Measurements from ENCODE around the gene ZDHHC8.

The ZDHHC8 gene

DNA sequence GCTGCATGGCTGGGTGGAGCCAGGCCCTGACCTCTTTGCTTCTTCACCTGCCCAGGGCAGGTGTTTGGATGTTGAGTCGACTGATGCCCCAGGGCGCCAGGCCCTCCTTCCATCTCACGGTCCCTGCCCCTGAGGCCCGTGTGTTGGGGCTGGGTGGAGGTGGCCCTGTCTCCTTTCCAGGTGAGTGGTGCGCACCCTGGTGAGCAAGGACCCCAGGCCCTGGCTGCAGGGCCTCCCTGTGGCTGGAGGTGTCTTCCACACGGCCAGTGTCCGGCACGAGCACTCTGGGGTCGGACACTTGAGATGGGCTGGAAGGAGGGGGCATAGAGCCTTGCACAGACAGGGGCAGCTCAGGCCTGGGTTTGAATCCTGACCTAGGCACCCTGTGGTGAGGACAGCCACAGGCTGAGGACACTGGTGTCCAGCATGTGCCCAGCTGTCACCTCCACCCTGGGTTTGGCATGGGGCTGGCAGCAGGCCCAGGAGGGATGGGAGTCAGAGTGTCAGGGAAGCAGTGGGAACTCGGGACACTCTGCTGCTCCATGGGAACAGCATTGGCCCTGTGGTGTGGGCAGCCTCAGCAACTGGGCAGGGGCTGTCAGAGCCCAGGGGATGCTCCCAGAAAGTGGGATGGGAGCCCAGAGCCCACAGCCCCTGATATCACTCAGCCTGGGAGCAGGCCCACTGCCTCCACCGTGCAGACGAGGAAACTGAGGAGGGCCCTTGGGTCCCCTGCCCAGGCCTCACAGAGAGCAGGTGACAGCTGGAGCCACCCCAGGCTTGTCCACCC is 56.4 kb downstream of the ZDHHC8 start:
- no peaks in the 10 kb centered on the region for H3K36me3 ChIP-seq (ENCODE audit: control insufficient read depth, insufficient read depth, low read length)
- H3K4me3 ChIP-seq (ENCODE audit: low read depth, low read length) = no peak overlapping the region
- H3K9me3 ChIP-seq (ENCODE audit: control insufficient read depth, insufficient read depth, low read depth, low read length) = no peaks in the 10 kb centered on the region
- no peak overlapping the region for H3K27ac ChIP-seq (ENCODE audit: low read depth, low read length)
- H3K27me3 ChIP-seq (ENCODE audit: control insufficient read depth, insufficient read depth, low read length) = peaks cover 5% of the 10 kb centered on the region; the same call in 1 of the 2 replicates
- no peaks in the 10 kb centered on the region for H3K4me1 ChIP-seq (ENCODE audit: control insufficient read depth, insufficient read depth, low read length)
- H3K9ac ChIP-seq (ENCODE audit: low read length) = no peak overlapping the region

DNA sequence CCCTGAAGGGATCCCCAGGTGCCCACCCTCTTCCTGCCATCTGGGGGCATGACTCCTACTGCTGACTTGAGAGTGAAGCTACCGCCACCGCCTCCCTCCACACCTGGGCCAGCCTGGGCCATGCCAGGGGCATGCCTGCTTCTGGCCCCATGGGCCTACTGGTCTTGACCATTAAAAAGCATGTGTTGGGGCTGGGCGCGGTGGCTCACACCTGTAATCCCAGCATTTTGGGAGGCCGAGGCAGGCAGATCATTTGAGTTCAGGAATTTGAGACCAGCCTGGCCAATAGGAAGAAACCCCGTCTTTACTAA is 56.9 kb downstream of the ZDHHC8 start:
- Histone ChIP-seq H3K4me1 (ENCODE audit: control insufficient read depth, insufficient read depth, low read length) (no peaks in the 10 kb centered on the region), H3K27me3 (ENCODE audit: control insufficient read depth, insufficient read depth, low read length) (peaks cover 5% of the 10 kb centered on the region; the same call in 1 of the 2 replicates), H3K9ac (ENCODE audit: low read length) (no peak overlapping the region), H3K4me3 (ENCODE audit: low read depth, low read length) (no peak overlapping the region), H3K27ac (ENCODE audit: low read depth, low read length) (no peak overlapping the region), H3K36me3 (ENCODE audit: control insufficient read depth, insufficient read depth, low read length) (no peaks in the 10 kb centered on the region), H3K9me3 (ENCODE audit: control insufficient read depth, insufficient read depth, low read depth, low read length) (no peaks in the 10 kb centered on the region)

DNA sequence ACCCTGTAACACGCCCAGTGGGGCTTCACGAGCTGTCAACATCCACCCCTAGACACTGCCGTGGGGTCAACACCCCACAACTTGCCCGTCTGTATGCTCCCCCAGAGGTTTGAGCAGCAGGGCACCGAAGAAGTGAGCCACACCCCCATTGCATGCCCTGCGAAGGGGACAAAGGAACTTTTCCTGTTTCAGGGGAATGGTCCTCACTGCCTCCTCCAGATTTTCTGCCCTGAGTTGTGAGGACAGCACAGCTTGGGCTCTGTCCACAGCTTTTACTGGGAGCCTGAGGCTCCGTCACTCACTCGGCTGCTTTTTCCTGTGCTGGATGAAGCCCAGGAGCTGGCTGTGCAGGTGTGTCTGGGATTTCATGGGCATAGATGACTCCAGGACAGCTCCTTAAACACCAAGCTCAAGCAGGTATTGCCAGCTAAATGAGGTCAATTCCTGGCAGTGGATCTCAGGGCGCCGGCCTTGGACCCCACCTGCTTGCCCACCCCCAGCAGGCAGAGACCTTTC is 59.5 kb downstream of the ZDHHC8 start:
- Histone ChIP-seq H3K27ac (ENCODE audit: low read depth, low read length) (no peak overlapping the region), H3K4me3 (ENCODE audit: low read depth, low read length) (no peak overlapping the region), H3K36me3 (ENCODE audit: control insufficient read depth, insufficient read depth, low read length) (no peaks in the 10 kb centered on the region), H3K4me1 (ENCODE audit: control insufficient read depth, insufficient read depth, low read length) (no peaks in the 10 kb centered on the region), H3K9me3 (ENCODE audit: control insufficient read depth, insufficient read depth, low read depth, low read length) (no peaks in the 10 kb centered on the region), H3K9ac (ENCODE audit: low read length) (no peak overlapping the region), H3K27me3 (ENCODE audit: control insufficient read depth, insufficient read depth, low read length) (peaks cover 5% of the 10 kb centered on the region; the same call in 1 of the 2 replicates)

DNA sequence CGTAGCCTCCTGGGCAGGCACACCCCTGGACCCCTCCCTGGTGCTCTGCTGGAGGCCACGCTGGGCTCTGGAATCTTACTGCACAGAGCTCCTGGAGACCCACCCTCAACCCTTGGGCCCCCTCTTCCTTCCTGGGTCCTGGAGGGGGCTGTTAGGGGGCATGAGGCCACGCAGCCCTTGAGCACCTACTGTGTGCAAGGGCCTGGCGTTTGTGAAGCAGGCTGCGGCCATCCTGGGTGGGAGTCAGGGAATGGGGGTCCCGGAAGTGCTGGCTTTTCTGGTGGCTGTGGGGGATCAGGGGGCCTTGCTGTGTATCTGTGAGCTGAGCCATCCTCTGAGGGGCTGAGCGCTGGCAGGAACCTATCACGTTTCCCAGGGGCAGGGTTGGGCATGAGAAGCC is 60.2 kb downstream of the ZDHHC8 start:
- Histone ChIP-seq H3K9me3 (ENCODE audit: control insufficient read depth, insufficient read depth, low read depth, low read length) (no peaks in the 10 kb centered on the region), H3K27ac (ENCODE audit: low read depth, low read length) (no peak overlapping the region), H3K27me3 (ENCODE audit: control insufficient read depth, insufficient read depth, low read length) (peaks cover 9% of the 10 kb centered on the region; the same call in 1 of the 2 replicates), H3K9ac (ENCODE audit: low read length) (no peak overlapping the region), H3K4me1 (ENCODE audit: control insufficient read depth, insufficient read depth, low read length) (no peaks in the 10 kb centered on the region), H3K4me3 (ENCODE audit: low read depth, low read length) (no peak overlapping the region), H3K36me3 (ENCODE audit: control insufficient read depth, insufficient read depth, low read length) (no peaks in the 10 kb centered on the region)

DNA sequence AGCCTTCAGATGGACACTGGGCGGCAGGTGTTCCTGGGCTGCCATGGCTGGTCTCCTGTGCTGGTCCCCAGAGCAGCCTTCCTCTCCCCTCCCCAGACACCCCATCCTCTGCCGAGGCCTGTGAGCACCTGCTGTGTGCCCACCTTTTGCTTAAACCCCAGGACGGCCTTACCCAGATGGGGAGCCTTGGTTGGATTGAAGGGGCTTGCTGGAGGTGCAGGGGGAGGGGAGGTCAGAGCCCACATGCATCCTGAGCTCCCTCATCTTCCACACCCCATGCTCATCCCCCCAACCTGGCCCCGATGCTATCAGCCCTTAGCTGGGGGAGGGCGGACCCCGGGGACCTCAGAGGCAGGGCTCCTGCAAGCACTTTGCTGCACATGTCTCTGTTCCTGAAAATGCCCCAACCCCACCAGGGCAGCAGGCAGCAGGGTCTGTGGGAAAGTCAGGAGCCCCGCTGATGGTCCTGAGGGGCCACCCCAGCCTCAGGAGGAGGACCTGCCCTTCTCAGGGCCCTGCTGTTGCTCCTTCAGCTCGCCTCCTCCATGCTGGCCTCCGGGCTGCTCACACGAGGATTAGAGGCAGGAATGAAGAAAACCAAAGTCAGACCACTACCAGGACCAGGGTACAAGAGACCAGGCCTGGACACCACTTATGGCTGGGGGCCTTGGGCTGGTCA is 60.8 kb downstream of the ZDHHC8 start:
- no peaks in the 10 kb centered on the region for H3K9me3 ChIP-seq (ENCODE audit: control insufficient read depth, insufficient read depth, low read depth, low read length)
- no peak overlapping the region for H3K27ac ChIP-seq (ENCODE audit: low read depth, low read length)
- no peaks in the 10 kb centered on the region for H3K4me1 ChIP-seq (ENCODE audit: control insufficient read depth, insufficient read depth, low read length)
- H3K36me3 ChIP-seq (ENCODE audit: control insufficient read depth, insufficient read depth, low read length) = no peaks in the 10 kb centered on the region
- H3K4me3 ChIP-seq (ENCODE audit: low read depth, low read length) = no peak overlapping the region
- H3K27me3 ChIP-seq (ENCODE audit: control insufficient read depth, insufficient read depth, low read length) = peaks cover 11% of the 10 kb centered on the region; the same call in 1 of the 2 replicates
- H3K9ac ChIP-seq (ENCODE audit: low read length) = no peak overlapping the region

DNA sequence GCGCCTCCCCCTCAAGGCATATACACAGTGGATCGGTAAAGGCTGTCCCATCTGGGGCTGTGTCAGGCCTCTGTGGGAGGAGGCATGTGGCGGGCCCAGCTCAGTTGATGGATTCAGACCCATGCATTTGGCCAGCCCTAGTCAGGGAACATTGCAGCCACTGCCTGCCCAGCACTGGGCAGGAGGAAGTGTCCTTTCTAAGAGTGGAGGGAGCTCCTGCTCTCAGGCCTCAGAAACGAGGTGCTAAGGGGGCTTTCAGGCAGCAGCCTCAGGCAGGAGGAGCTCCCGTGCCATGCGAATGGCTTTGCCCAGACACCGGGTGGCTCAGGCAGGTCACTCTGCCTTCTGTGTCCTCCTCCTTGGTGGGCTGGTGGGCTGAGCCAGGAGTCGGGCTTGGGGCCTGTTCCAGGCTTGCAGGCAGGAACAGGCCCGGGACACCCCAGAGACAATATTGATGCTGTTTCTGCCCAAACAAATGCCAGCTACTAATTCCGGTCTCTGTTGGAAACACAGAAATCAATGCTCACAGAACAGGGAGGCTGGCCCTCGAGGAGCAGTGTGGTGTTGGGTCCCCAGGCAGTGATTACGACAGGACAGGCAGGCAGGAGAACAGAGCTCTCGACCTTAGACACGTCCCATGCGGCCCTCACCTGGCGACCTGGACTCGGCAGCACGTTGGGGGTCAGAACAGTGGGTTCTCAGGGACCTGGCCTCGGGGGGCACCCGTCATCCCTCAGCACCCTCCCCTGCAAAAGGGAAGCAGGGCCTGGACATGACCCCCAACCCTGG is 61.6 kb downstream of the ZDHHC8 start:
- Histone ChIP-seq H3K36me3 (ENCODE audit: control insufficient read depth, insufficient read depth, low read length) (no peaks in the 10 kb centered on the region), H3K27me3 (ENCODE audit: control insufficient read depth, insufficient read depth, low read length) (peaks cover 18% of the 10 kb centered on the region; the same call in 1 of the 2 replicates), H3K4me1 (ENCODE audit: control insufficient read depth, insufficient read depth, low read length) (no peaks in the 10 kb centered on the region), H3K9me3 (ENCODE audit: control insufficient read depth, insufficient read depth, low read depth, low read length) (no peaks in the 10 kb centered on the region), H3K27ac (ENCODE audit: low read depth, low read length) (no peak overlapping the region), H3K9ac (ENCODE audit: low read length) (no peak overlapping the region), H3K4me3 (ENCODE audit: low read depth, low read length) (no peak overlapping the region)

DNA sequence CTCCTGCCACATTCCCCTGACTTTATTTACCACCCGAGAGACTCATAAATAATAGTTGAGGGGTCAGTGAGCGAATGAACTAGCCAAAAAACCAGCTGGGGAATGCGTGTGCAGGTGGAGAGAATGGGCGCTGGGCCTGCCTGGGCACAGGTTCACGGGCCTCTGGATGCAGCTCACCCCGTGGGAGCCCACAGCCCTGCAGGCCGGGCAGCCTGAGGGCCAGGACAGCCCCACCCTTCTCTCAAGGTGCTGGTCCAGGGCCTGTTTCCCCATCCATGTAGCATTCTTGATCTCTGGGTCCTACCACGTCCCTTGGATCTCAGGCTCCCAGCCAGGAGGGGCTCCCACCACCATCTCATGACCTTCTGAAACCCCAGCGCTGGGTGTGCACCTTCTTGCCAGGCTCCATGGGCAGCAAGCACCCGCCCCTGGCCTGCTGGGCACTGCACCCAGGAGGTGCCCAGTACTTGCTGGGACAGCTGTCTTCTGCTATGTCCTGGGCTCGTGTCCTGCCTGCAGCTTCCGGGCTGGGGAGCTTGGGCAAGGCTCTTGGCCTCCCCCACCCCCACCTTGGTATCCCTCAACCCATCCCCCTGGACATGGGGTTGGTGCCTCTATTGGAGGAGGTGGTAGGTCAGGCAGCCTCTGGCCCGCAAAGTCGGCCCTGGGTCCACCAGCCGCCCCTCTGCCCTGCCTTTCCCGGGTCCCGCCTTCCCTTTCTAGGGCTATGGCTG is 62.3 kb downstream of the ZDHHC8 start:
- no peak overlapping the region for H3K4me3 ChIP-seq (ENCODE audit: low read depth, low read length)
- no peaks in the 10 kb centered on the region for H3K4me1 ChIP-seq (ENCODE audit: control insufficient read depth, insufficient read depth, low read length)
- H3K9ac ChIP-seq (ENCODE audit: low read length) = no peak overlapping the region
- no peak overlapping the region for H3K27ac ChIP-seq (ENCODE audit: low read depth, low read length)
- H3K9me3 ChIP-seq (ENCODE audit: control insufficient read depth, insufficient read depth, low read depth, low read length) = no peaks in the 10 kb centered on the region
- H3K36me3 ChIP-seq (ENCODE audit: control insufficient read depth, insufficient read depth, low read length) = no peaks in the 10 kb centered on the region
- peaks cover 24% of the 10 kb centered on the region; the same call in 1 of the 2 replicates for H3K27me3 ChIP-seq (ENCODE audit: control insufficient read depth, insufficient read depth, low read length)

DNA sequence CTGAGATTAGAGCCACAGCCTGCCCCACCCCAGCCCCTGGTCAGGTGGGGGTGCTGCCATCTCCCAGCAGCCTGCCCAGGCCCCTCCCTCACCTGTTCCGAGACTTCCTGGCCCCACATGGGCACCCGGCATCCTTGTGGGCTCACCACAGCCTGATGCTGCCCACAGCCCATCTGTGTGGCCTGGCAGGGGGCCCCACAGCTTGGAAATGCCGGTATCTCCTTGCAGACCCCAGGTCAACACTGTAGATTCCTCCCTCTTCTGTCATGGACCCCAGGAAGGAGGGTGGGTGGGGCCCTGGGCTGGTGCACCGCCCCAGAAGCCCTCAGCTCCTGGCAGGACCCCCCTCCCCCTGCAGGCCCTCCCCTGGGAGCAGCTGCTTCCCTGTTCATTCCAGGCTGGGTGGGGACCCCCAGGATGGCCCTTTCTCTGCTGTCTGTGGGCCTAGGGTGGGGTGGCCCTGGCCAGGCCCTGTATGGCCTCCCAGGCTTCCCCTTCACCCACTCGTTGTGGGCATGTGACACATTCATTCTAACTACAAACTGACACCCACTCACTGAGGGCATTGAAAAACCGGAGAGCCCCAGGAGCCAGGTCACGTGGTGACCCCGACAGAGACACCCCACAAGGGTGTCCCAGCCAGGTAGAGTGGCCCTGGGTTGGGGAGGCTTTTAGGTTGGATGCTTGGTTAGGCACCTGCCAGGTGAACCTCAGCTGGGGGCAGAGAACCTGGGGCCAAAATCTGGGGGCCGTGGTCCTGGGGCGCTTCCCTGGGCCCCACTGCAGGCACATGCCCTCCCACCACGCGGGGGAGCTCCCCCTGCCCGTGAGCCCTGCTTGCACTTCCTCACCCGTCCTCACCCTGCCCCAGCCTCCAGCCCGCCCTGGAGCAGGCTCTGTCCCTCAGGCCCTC is 63.3 kb downstream of the ZDHHC8 start:
- Histone ChIP-seq H3K9me3 (ENCODE audit: control insufficient read depth, insufficient read depth, low read depth, low read length) (no peaks in the 10 kb centered on the region), H3K27me3 (ENCODE audit: control insufficient read depth, insufficient read depth, low read length) (peaks cover 35% of the 10 kb centered on the region; the same call in 1 of the 2 replicates), H3K9ac (ENCODE audit: low read length) (no peak overlapping the region), H3K27ac (ENCODE audit: low read depth, low read length) (no peak overlapping the region), H3K4me1 (ENCODE audit: control insufficient read depth, insufficient read depth, low read length) (no peaks in the 10 kb centered on the region), H3K36me3 (ENCODE audit: control insufficient read depth, insufficient read depth, low read length) (no peaks in the 10 kb centered on the region), H3K4me3 (ENCODE audit: low read depth, low read length) (no peak overlapping the region)

DNA sequence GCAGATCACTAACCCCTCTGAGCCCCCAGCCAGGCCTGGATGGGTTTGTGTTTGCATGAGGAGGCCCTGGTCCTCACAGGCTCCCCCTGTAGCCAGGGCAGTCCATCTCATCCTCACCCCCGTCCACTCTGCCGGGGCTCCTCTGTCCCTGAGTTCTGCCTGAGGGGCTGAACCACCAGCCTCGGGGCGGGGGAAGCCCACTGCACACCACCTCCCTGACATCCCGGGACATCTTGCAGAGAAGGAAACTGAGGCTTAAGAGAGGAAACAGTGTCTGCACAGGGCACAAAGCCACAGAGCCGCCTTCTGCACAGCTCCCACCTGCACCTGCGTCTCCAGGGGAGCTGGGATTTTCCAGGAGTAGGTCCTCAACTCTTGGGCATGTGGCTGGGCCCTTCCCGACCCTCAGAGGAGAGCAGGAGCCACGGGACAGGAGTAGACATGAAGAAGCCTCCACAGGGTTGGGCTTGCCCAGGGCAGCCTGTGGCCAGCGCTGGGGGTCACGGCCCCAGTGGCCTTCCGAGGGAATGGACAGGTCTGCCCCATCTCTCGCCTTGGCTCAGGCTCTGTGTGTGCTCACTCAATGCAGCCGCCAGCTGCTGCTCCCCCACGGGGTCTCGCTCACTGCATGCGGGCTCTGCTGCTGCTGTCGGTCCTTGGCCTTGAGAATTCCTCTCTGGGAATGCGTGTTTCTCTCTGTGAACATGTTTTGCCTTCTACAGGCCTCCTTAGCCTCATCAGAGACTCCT is 64.7 kb downstream of the ZDHHC8 start:
- Histone ChIP-seq H3K9me3 (ENCODE audit: control insufficient read depth, insufficient read depth, low read depth, low read length) (no peaks in the 10 kb centered on the region), H3K36me3 (ENCODE audit: control insufficient read depth, insufficient read depth, low read length) (no peaks in the 10 kb centered on the region), H3K9ac (ENCODE audit: low read length) (no peak overlapping the region), H3K4me3 (ENCODE audit: low read depth, low read length) (no peak overlapping the region), H3K4me1 (ENCODE audit: control insufficient read depth, insufficient read depth, low read length) (no peaks in the 10 kb centered on the region), H3K27me3 (ENCODE audit: control insufficient read depth, insufficient read depth, low read length) (peaks cover 40% of the 10 kb centered on the region; the same call in 1 of the 2 replicates), H3K27ac (ENCODE audit: low read depth, low read length) (no peak overlapping the region)
